HG02678 (cell line): ENCODE results near the gene CA14.
"Not testable (repeated sequence)": the region's sequence is repeated elsewhere in the genome, so short reads cannot be mapped to it uniquely, and the experiment has no call there.

Source experiments
- ATAC-seq: cut with Tn5 transposase; IDR thresholded peaks from one replicate; pipeline ENCODE4 v1.9.1; 2021; ENCODE audit warnings: mild to moderate bottlenecking, moderate library complexity; ENCODE audit not compliant: unreplicated experiment

CA14 gene

GRCh38 chr1:150235852-150236613 is 21.5 kb upstream of the CA14 start, which contains the start of gene ANP32E:
ANP32E (minus strand) TSS chr1:150236112; CDS start chr1:150235786, 326 bp downstream.
- ATAC-seq: peak; percentile 85

- ATAC-seq: no peak
Observed at GRCh38 chr1:150236614-150237100, 20.9 kb upstream of the CA14 start.

- ATAC-seq: not testable (repeated sequence)
Observed at GRCh38 chr1:150237176-150237575, 20.4 kb upstream of the CA14 start.

- no peak for ATAC-seq
Observed at GRCh38 chr1:150237746-150238145, 19.8 kb upstream of the CA14 start.

GRCh38 chr1:150243003-150243402 is 14.6 kb upstream of the CA14 start:
- ATAC-seq: no peak

- ATAC-seq: no peak
Observed at GRCh38 chr1:150249936-150250335, 7.6 kb upstream of the CA14 start.

- ATAC-seq: no peak
Observed at GRCh38 chr1:150256198-150256553, 1.4 kb upstream of the CA14 start.

- no peak for ATAC-seq
Observed at GRCh38 chr1:150256554-150257341, 826 bp upstream of the CA14 start.

- ATAC-seq: no peak
Observed at GRCh38 chr1:150259217-150259616, 1.6 kb downstream of the CA14 start.

GRCh38 chr1:150259758-150260669 is 2.4 kb downstream of the CA14 start:
- ATAC-seq: no peak

GRCh38 chr1:150261367-150261766 is 3.8 kb downstream of the CA14 start:
- no peak for ATAC-seq

- no peak for ATAC-seq
Observed at GRCh38 chr1:150262388-150263320, 5.1 kb downstream of the CA14 start.

GRCh38 chr1:150263549-150263948 is 6.0 kb downstream of the CA14 start:
- no peak for ATAC-seq

- ATAC-seq: no peak
Observed at GRCh38 chr1:150267896-150268295, 10.3 kb downstream of the CA14 start.

GRCh38 chr1:150268340-150268704 is 10.7 kb downstream of the CA14 start:
- ATAC-seq: peak; percentile 17

- peak; percentile 89 for ATAC-seq
Observed at GRCh38 chr1:150268705-150269403, 11.3 kb downstream of the CA14 start, which contains the start of gene APH1A. APH1A (minus strand) TSS chr1:150269016; CDS start chr1:150268810, 206 bp downstream.

GRCh38 chr1:150269451-150269850 is 11.9 kb downstream of the CA14 start:
- no peak for ATAC-seq

GRCh38 chr1:150271291-150271959 is 13.9 kb downstream of the CA14 start:
- ATAC-seq: no peak

GRCh38 chr1:150273311-150273710 is 15.7 kb downstream of the CA14 start:
- ATAC-seq: no peak
